ENCODE measurements around the gene GLI2.

DNA sequence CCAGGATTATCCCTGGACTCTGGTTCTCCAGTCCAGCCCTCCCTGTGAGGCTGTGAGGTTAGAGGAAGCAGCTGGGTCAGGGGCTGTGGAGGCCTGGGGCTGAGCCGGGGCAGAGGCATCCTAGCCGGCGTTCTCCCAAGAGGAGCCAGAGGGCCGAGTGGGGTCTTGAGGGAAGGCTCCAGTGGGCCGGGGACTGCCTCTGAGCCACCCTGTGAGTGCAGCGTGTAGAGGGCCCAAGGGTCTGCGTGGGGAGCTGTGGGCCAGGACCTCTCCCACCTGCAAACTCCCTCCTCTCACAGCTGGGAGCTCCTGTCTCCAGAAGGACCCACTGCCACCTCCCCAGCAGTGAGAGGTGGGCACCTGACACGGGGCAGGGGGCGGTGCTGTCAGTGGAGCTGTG lies 41.0 kb downstream of the GLI2 start:
- TF ChIP-seq POLR2A (IDR thresholded peaks at IDR 0.05; ENCODE audit: low read depth) = no peak
- TF ChIP-seq, protein P1, sequence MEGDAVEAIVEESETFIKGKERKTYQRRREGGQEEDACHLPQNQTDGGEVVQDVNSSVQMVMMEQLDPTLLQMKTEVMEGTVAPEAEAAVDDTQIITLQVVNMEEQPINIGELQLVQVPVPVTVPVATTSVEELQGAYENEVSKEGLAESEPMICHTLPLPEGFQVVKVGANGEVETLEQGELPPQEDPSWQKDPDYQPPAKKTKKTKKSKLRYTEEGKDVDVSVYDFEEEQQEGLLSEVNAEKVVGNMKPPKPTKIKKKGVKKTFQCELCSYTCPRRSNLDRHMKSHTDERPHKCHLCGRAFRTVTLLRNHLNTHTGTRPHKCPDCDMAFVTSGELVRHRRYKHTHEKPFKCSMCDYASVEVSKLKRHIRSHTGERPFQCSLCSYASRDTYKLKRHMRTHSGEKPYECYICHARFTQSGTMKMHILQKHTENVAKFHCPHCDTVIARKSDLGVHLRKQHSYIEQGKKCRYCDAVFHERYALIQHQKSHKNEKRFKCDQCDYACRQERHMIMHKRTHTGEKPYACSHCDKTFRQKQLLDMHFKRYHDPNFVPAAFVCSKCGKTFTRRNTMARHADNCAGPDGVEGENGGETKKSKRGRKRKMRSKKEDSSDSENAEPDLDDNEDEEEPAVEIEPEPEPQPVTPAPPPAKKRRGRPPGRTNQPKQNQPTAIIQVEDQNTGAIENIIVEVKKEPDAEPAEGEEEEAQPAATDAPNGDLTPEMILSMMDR (IDR thresholded peaks at IDR 0.05) = no peak
- no peak for TF ChIP-seq EP300 (IDR thresholded peaks at IDR 0.05)
- TF ChIP-seq POLR2AphosphoS5 (IDR thresholded peaks at IDR 0.05) = no peak
